ENCODE measurements around the gene TTC21B.

Gene TTC21B

DNA sequence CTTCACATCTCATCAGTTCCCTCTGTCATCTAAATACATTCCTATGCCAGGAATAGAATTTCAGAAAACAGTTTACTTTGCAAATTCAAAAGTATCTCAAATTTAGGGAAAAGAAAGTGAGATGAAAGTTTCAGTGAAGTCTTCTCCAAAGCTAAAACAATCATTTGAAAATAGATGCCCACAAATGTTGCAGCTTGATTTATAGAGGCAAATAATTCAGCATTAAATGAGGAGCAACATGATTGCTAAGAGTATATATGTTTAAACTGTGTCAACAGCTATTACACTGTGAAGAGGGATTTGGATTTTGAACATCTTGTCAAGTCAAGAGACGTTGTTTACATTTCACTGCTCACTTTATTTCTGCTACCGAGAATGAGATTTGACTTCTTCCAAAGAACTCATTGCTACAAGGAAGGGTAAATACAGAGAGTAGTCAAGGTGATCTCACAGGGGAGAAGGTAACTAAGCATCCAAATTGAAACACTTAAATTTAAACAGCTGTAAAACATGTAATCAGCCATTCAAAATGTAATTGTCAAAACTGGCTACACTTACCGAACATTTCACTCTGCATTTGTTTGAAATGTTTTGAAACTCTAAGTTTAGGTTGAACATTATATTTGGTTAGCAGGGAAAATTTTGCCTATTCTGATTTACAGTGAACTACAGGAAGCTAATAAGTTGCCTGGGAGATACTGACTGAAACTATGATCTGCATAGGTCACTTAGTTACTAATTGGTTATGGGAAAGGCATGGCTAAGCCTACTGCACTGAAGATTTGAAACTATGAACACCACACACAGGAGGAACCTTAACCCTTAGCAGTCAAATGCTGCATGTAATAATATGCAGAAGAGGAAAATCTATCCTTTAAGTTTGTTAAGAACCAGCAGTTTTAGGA, 126.3 kb downstream of the TTC21B start:
- Histone ChIP-seq H3K27me3 (replicated peaks; ENCODE audit: control insufficient read depth, insufficient read depth, low read length) (no peaks in the 10 kb centered on the region), H3K36me3 (ENCODE audit: control insufficient read depth, insufficient read depth, low read length) (no peaks in the 10 kb centered on the region), H3K4me3 (replicated peaks; ENCODE audit: low read depth, low read length) (no peak overlapping the region)
- DNase-seq (ENCODE audit: extremely low read depth, insufficient read length) = no peak
- TF ChIP-seq, protein P1, sequence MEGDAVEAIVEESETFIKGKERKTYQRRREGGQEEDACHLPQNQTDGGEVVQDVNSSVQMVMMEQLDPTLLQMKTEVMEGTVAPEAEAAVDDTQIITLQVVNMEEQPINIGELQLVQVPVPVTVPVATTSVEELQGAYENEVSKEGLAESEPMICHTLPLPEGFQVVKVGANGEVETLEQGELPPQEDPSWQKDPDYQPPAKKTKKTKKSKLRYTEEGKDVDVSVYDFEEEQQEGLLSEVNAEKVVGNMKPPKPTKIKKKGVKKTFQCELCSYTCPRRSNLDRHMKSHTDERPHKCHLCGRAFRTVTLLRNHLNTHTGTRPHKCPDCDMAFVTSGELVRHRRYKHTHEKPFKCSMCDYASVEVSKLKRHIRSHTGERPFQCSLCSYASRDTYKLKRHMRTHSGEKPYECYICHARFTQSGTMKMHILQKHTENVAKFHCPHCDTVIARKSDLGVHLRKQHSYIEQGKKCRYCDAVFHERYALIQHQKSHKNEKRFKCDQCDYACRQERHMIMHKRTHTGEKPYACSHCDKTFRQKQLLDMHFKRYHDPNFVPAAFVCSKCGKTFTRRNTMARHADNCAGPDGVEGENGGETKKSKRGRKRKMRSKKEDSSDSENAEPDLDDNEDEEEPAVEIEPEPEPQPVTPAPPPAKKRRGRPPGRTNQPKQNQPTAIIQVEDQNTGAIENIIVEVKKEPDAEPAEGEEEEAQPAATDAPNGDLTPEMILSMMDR (IDR thresholded peaks at IDR 0.05; ENCODE audit: insufficient read depth, low read length, poor library complexity, severe bottlenecking) = no peak

DNA sequence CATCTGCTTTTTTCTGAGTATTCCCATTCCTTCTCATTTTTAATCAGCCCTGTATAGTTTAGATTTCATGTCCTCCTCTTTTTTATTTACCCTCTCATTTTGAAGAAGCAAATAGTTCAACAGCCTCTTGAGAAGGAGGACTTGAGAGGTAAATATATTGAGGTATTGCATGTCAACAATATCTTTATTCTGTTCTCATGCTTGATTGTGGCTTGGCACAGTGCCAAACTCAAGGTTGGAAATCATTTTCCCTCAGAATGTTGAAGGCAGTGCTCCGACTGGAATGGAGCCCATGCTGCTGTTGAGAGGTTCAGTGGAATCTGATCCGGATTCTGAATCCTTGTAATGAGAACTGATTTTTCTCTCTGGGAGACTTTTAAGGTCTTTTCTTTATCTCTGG, 128.5 kb downstream of the TTC21B start:
- no peaks in the 10 kb centered on the region for H3K27me3 ChIP-seq (replicated peaks; ENCODE audit: control insufficient read depth, insufficient read depth, low read length)
- no peaks in the 10 kb centered on the region for H3K36me3 ChIP-seq (ENCODE audit: control insufficient read depth, insufficient read depth, low read length)
- no peak overlapping the region for H3K4me3 ChIP-seq (replicated peaks; ENCODE audit: low read depth, low read length)
- TF ChIP-seq, protein P1 (IDR thresholded peaks at IDR 0.05; ENCODE audit: insufficient read depth, low read length, poor library complexity, severe bottlenecking) = no peak
- no peak for DNase-seq (ENCODE audit: extremely low read depth, insufficient read length)

Data from GM06990 (cell line).